HG03460 (cell line): ENCODE data around the gene VAMP3.
A peak's percentile ranks its signal among the peaks of the same experiment; 100 is the strongest.
"Not testable (repeated sequence)": the region's sequence is repeated elsewhere in the genome, so short reads cannot be mapped to it uniquely, and the experiment has no call there.

Source experiments
- ATAC-seq: cut with Tn5 transposase; IDR thresholded peaks from one replicate; pipeline ENCODE4 v1.9.1; 2021; ENCODE audit not compliant: unreplicated experiment

The VAMP3 gene

GRCh38 chr1:7767176-7767575 is 3.9 kb upstream of the VAMP3 start:
- no peak for ATAC-seq

DNA sequence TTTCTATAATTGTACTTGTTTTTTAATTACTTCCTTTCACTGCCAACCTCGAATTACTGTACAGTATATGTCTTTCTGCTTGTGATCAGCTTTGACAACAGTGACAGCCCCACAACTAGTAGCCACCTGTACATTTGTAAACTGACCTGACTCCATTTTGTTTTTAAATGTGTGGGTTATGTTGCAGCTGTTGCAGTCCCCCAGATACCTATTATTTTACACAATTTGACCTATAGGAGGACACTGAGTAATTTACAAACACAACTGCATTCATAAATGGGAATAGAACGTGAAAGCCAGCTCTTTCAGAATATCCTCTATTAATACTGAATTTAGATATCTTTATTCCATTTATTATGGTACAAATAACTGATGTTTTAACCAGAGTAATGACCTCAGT is 2.5 kb upstream of the VAMP3 start:
- ATAC-seq: no peak

DNA sequence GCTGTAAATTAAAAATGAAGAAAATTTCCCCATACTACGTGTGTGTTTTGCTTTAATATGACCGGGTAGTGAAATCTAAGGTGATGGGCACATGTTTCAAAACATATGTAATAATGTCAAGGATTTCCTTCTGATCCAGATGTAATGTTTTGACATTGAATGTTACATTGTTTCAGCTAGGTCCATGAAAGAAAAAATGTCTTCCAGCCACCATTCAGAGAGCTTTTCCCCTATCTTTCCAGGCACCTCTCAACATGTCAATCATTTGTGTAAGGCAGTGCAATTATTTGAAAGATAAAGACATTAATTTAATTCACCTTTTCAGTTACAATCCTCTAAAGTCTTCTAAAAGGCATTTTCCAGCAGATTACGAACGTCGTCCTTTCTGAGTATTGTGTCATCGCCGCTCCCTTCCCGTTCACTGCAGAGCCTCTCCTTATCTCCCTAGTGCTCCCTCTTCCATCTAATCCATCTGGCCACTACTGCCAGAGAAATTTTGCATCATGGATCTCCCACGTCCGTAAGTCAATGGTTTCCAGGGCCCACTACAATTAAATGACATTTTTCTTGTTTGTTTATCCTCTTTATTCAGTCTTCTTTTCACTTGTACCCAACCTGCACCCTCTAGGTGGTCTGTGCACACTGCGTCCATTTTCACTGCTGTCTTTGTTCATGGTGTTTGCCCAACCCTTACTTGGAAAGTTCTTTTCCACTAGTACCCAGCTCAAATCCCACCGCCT is 1.3 kb upstream of the VAMP3 start:
- ATAC-seq: no peak

- ATAC-seq: no peak
Observed at GRCh38 chr1:7770669-7770996, 463 bp upstream of the VAMP3 start.

DNA sequence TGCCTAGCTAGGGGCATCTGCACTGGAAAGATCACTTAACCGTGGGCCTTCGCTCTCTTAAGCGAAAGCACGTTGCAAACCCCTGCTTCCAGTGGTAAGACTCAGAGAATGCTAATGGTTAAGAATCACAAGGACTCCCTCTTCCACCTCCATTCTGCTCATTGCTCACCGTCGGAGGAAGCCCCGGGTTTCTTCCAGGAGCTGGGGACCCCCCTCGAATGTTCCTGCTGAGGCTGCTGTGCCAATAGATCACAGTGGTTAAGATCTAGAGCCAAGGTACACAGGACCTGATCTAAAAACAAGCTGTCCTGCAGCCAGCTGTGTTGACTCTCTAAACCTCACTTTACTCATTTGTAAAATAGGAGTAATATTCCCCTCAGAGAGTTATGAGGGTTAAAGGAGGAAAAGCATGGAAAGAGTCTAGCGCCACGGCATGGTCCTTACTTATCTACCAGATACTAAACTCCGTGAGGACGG is 765 bp downstream of the VAMP3 start:
- peak; percentile 15 for ATAC-seq

DNA sequence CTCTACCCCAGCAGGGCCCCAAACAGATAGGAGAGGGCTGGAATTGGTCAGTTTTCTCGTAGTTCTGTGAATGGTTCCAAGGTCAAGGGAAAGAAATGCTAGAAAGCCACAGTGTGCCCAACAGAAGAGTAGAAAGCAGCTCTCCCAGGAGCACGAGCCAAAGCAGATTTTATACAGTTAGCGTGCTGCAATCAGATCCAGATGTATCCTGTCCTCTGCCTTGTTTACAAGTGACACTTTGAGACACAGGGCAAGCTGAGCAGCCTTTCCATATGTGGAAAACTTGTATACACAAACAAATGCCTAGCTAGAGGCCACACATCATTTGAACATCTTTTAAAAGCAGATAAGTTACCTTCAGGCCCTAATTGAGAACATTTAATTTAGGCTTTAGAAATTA is 6.5 kb downstream of the VAMP3 start:
- no peak for ATAC-seq

DNA sequence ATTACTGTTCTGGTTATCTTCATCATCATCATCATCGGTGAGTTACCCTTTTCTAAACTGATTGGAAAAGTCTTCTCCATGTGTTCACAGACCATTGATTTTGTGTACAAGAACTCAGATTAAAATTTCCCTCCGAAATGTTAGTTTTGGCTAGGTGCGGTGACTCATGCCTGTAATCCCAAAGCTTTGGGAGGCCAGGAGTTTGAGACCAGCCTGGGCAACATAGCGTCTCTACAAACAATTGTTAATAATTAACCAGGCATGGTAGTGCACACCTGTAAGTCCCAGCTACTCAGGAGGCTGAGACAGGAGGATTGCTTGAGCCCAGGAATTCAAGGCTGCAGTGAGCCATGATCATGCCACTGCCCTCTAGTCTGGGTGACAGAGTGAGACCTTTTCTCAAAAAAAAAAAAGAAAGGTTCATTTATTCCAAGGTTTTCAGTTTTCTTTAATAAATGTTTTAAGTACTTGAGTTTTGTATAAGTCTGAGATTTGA is 7.1 kb downstream of the VAMP3 start:
- no peak for ATAC-seq

DNA sequence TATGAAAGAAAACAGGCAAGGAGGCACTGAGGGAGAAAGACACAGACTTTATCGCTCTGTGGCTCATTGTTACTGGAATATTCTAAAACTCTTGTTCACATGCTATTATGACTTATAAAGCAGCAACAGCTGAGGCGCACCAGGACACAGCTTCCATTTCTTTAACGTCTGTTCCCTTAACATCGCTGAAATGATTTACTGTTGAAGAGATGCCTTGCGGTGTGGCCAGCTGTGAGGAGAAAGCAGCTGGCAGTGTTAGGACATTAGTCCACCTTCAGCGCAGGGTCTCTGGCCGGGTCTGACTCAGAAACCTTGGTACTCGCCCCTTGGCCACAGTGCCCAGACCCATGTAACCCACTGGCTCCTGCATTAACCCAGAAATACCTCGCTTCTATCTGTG is 9.9 kb downstream of the VAMP3 start:
- no peak for ATAC-seq

- ATAC-seq: no peak
Observed at GRCh38 chr1:7781501-7781900, 10.4 kb downstream of the VAMP3 start.

- ATAC-seq: no peak
Observed at GRCh38 chr1:7781923-7782495, 10.9 kb downstream of the VAMP3 start.

DNA sequence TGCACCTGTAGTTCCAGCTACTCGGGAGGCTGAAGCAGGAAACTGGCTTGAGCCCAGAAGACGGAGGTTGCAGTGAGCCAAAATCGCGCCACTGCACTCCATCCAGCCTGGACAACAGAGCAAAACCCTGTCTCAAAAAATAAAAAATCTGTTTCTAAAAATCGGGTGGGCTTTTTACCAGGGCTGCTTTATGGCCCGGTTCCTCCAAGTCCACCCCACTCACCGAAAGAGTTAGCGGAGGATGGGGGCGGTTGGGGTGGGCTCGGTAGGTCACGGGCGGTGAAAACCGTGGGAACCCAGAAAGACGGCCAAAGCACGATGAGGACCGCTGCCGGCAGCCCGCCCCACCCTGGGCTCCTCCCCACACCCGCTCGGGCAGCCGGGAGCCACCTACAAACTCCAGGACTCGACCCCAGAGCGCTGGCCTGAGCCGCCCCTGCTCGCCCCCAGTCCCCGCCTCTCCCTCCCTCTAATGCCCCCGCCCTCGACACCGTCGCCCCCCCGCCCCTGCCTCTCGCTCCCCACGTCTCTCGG is 12.1 kb downstream of the VAMP3 start:
- no peak for ATAC-seq

DNA sequence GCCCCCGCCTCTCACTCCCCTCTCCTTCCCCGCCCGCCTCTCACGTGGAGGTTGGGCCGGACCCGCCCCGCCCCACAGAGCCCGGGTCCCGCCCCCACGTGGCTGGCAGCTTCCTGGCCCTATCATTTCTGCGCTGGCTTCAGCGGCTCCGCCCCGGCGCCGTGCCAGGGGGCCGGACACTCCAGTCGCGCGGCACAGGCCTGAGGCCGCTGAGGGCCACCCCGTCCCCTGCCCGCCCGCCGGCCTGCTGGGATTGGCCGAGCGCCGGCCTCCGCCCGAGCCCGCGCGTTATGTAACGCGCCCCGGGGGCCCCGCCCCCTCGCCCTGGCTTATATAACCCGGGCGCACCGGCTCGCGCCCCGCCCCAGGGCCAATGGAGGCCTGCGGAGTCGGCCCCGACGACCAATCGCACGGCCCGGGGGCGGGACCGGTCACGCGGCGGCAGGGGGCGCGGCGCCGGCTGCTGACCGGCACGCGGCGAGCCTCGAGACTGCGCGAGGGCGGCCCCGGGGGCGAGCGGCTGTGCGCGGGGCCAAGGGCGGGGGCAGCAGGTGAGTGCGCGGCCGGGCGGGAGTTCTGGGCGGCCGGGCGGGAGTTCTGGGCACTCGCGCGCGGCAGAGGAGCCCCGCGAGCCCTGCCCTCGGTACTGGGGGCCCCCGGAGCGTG is 12.9 kb downstream of the VAMP3 start, which contains the start of gene PER3:
Gene PER3 (plus strand): TSS at position 466 of the 666 bp plus-strand sequence. CDS start 587 bp downstream, outside the sequence.
- ATAC-seq: peak; percentile 93

GRCh38 chr1:7784492-7785071 is 13.5 kb downstream of the VAMP3 start:
- no peak for ATAC-seq

DNA sequence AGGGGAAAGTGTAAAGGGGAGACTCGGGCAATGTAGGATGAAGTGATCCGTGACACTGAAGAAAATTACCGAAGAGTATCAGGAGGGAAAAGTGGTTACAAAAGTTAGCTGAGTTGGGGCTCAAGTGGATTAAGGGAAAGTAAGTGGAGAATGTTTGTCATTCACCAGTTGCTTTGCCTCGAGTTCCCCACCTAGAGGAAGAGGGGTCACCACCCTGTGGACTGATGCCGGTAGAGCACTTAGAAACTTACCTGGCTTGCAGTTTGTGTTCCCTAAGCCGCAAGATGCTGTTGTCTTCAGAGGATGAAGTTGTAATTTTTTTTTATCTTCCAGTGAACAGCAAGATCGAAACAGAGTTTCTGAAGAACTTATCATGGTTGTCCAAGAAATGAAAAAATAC is 14.0 kb downstream of the VAMP3 start:
- ATAC-seq: no peak

DNA sequence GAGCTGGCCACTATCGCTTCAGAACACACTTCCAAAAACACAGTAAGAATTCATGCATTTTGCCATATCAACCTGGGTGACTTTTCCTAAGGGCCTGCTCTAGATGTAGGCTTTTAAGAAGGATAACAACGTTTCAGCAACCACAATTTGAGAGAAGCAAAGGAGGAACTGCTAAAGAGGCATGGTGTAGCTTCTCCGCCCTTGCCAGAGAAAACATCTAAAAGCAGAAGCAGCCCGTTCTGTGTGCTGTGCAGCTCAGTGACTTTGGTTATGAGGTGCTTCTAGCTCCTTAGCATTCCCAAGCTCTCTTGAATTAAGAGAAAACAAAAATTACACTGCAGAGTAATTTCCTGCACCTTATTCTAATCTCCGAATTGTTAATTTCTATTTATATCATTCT is 15.7 kb downstream of the VAMP3 start:
- no peak for ATAC-seq

GRCh38 chr1:7789828-7790227 is 18.7 kb downstream of the VAMP3 start:
- ATAC-seq: no peak

DNA sequence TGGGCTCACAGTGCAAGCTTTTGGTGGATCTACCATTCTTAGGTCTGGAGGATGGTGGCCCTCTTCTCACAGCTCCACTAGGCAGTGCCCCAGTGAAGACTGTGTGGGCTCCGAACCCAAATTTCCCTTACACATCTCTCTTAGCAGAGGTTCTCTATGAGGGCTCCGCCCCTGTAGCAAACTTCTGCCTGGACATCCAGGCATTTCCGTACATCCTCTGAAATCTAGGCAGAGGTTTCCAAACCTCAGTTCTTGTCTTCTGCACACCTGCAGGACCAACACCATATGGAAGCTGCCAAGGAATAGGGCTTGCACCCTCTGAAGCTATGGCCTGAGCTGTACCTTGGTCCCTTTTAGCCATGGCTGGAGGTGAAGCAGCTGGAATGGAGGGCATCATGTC is 19.9 kb downstream of the VAMP3 start:
- ATAC-seq: not testable (repeated sequence)

DNA sequence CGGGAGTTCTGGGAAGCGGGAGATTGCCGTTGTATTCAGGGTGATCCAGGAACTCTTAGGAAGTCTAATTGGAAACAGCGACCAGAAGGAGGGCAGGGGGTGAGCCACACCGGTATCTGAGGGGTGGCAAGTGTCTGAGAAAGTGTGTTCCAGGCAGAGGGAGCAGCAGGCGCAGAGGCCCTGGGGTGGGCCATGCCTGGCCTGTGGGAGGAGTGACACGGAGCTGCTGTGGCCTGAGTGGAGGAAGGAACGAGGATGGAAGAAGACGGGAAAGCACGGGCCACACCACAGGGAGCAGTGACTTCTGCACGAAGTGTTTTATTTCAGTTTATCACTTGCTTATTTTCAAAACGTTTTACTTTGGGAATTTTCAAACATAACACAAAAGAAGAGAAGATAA is 24.3 kb downstream of the VAMP3 start:
- no peak for ATAC-seq

DNA sequence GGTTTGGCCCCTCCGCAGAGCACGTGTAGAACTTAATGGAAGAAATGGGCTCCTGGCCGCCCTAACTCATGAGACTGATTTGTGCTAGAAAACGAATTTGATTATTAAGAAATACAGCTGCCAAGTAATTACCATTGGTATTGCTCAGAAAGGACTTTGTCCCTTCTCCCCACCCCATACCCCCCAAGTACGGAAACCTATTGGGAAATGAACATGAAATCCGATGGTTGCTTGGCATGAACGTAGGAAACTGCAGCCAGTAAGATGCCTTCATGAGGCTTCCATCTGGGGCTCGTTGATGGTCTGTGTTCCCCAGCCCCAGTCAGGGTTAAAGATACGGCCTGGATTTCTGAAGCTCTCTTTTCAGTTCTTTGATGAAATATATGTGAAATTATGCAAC is 34.4 kb downstream of the VAMP3 start:
- ATAC-seq: no peak

DNA sequence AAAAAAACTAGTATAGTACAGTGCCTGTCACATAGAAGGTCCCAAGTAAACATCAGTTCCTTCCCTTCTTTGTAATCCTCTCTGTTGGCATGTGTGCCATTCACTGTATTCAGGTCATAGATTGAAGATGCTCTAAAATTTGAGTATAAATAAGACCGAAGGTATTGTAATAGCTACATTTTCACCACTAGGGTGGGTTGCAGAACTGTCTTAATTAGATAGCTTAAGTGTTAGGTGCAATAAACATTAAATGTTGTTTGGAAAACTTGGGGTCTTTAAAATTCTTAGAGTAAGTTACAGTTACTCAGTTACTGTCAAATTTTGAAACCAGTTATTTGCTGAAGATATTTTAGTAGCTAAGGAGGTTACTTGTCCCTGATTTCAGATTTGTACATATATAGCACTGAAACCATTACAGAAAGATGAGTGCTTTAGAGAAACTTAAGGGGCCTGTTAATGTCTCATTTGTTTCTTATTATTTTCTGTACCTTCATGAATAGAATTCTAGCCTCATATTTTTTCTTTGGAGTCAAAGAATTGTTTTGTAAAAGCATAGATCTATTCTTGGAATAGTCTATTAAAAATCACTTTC is 37.3 kb downstream of the VAMP3 start:
- no peak for ATAC-seq

- no peak for ATAC-seq
Observed at GRCh38 chr1:7809742-7810141, 38.6 kb downstream of the VAMP3 start.
